ENCODE results near the gene SEMA3F.
"Not testable (repeated sequence)": the region's sequence is repeated elsewhere in the genome, so short reads cannot be mapped to it uniquely, and the experiment has no call there.

Gene SEMA3F

DNA sequence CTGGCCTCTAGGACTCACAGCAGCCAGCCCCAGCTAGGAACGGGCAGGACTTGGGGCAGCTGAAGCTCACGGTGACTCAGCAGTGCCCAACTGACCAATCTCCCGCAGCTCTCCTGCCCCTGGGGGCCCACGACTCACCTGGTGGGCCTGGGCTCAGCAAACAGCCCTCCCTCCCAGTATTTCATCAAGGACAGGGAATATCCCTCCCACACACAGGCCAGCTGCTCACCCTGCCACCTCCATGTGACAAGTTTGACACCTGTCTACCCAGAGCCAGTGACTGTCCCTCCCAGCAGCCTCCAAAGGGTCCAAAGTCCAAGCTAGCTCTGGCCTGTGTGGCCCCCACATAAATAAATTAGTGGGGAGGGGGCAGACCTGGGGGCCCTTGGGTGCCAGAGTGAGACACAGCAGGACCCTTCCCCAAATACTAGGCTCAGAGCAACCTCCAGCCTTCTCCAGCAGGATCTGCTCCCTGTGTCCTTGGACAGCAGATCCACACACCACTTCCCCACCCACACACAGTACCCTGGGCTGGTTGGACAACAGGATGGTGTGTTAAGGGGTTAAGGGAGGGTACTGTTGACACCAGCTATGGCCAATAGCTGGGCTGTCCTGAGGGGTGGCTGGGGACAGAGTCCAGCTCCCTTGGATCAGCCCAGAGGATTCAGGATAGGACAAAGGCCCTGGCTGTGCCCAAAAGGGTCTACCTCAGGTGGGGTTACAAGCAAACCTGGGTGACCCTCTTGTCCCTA is 40.6 kb downstream of the SEMA3F start:
- no peak for DNase-seq

GRCh38 chr3:50196253-50196801 is 41.2 kb downstream of the SEMA3F start:
- no peak for DNase-seq

- no peak for DNase-seq
Observed at GRCh38 chr3:50201573-50202315, 46.6 kb downstream of the SEMA3F start.

GRCh38 chr3:50202353-50203112 is 47.4 kb downstream of the SEMA3F start:
- DNase-seq, result no peak

- DNase-seq, result no peak
Observed at GRCh38 chr3:50203113-50203808, 48.1 kb downstream of the SEMA3F start.

GRCh38 chr3:50203809-50204803 is 49.0 kb downstream of the SEMA3F start:
- DNase-seq, result no peak

- DNase-seq, result no peak
Observed at GRCh38 chr3:50204804-50205412, 49.8 kb downstream of the SEMA3F start, which contains the start of gene SLC38A3. Gene SLC38A3 (plus strand): TSS chr3:50205271. CDS start chr3:50214200, 8,929 bp downstream.

DNA sequence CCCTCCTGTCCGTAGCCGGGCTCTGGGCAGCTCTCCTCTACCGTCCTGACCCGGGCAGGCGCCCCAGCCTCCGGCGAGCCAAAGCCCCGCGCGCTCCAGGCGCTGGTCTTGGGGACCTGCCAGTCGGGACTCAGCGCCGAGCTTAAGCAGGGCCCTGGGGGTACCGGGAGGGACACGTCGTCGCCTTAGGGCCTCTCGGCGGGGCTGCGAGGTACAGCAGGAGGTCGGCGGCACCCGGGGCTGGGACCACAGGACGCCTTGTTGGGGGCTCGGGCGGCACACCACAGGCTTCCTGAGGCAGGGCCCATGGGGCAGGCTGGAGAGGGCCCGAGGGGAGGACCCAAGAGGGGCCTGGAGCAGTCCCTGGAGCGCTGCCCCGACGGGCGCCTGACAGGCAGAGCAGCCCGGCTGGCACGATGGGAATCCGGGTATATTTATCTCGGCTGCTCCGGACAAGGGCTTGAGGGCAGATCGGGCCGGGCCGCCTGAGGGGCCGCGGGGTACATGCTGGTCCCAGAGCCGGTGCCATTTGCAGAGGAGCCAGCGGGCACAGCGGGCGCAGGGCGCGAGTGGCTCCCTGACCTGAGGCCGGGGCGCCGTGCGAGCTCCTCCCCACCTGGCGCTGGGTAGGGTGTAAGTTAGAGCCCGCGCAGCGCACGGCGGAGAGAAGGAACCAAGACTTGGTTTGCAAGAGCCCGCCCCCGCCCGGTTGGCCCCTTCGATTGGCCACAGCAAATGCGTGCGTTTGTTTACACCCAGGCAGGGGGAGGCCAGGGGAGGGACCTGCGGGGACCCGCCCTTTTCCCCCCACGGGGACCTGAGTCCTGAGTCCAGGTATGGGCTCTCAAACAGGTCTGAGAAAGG is 50.5 kb downstream of the SEMA3F start:
- no peak for DNase-seq

DNA sequence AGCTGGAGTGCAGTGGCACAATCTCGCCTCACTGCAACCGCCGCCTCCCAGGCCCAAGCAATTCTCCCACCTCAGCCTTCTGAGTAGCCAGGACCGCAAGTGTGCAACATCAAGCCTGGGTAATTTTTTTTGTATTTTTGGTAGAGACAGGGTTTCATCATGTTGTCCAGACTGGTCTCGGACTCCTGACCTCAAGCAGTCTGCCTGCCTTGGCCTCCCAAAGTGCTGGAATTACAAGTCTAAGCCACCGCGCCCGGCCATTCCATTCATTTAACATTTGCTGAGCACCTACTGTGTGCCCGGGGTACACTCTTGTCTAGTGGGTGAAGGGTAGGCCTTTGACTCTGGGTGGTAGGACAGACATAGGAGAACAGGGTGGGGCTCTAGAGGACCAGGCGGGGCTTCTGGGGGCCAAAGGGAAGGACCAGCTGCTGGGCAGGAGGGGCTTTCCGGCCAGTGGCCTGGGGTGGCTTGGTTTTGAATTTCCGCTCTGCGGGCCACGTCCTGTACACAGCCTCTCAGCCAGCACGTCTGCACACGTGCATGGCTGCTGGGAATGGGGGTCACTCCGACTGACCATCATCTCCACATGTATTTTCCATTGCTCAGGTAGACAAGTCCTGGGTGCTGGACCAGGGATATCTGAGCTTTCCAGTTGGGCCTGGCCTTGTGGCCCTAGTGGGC is 52.4 kb downstream of the SEMA3F start:
- DNase-seq, result no peak

- no peak for DNase-seq
Observed at GRCh38 chr3:50208677-50209344, 53.7 kb downstream of the SEMA3F start.

DNA sequence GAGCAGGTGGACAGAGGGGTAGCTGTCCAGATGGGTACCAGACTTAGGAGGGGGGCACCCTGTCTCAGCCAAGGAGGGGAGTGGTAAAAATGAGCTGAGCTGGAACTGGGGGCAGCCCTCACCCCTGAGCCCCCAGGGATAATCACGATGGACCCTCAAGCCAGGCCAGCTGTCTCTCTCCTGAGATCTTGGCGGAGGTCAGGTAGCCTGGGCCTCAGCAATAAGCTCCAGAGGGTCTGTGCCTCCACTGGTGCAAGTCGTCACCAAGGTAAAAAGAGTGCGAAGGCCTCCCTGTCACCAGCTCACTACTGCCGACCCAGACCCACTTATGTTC is 55.0 kb downstream of the SEMA3F start:
- DNase-seq, result no peak

DNA sequence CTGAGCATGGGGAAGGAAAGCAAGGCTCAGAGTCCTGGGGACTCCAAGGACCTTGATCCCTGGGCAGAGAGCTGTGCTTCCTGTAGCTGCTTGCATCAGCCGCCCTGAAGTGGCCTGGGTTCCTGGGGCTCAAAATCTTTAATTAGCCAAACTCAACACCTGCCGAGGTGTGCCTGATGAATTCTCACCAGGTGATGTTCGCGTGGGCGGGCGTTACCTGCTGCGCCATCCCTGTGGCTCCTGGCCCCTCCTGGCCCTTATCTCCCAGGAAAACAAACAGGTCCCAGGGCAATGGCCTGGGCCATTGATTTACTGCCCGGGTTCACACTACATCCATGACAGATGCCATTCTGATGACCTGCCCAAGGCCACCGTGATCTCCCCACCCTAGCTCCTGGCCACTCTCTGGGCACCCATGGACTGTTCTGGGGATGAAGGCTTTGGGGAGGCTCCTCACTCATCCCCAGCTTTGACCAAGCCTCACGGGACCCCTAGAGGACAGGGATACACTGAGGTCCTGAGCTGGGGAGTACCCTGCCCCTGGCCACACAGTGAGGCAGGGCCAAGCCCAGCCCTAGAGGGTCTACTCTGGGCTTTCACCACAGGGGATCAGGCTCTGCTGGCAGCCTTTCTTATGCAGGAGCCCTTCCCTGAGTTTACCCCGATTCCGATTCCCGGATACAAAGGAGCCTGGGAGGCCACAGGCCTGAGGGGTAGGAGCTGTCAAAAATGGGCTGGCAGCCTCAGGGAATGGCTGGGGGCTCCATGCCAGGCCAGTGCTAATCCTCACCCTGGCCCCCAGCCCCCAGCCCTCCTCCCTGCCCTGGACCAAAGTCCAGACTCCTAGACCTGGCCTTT is 55.6 kb downstream of the SEMA3F start:
- no peak for DNase-seq

DNA sequence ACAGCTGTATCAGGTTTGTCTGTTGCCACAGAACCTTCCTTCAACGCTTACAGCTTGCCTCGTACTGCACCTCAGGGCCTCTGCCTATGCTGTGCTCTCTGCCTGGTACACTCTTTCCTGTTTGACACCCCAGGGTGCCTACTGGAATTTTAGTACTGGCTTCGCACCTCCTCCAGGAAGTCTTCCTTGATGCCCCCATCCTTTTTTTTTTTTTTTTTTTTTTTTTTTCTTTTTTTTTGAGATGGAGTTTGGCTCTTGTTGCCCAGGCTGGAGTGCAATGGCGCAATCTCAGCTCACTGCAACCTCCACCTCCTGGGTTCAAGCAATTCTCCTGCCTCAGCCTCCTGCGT is 56.2 kb downstream of the SEMA3F start:
- DNase-seq, result not testable (repeated sequence)

- DNase-seq, result no peak
Observed at GRCh38 chr3:50211930-50212329, 56.8 kb downstream of the SEMA3F start.

GRCh38 chr3:50212502-50212901 is 57.4 kb downstream of the SEMA3F start:
- no peak for DNase-seq

DNA sequence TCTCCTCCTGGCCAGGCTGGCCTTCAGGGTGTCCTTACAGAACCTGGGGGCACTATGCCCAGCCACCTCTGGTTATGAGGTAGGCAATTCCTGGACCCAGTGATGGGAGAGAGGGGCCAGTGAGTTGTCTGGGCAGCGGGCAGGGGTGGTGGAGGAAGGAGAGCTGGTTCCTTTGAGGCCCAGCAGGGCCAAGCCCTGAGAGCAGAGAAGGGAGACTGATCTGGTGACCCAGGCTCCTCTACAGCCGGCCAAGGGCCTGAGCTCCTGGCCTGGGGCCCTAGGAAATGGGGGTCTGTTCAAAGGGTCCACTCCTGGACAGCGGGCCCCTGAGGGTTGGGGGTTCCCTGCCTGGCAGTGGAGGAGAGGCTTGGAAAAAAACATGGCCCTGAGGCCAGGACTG is 57.8 kb downstream of the SEMA3F start:
- DNase-seq, result no peak

DNA sequence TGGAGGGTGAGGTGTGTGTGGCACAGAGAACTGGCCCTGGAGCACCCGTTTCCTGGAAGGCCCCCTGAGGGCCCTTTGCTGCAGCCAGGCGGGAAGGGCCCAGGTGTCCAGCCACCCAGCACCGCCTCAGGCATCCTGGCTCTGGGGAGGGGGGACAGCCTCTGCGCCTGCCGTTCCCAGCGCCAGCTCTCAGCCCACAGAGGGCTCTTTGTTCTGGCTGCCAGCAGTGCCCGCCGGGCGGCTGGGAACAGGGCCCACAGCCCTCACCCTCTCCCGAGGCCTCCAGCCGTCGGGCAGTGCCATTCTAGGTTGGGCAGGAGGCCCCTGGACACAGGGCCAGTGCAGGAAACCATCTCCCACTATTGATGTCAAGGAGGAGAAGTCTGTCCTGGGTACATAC is 58.2 kb downstream of the SEMA3F start:
- no peak for DNase-seq

- DNase-seq, result no peak
Observed at GRCh38 chr3:50214824-50215223, 59.7 kb downstream of the SEMA3F start.
